Omental fat pad (tissue), 4 donors: ENCODE data around the gene ALX1. TPM values are rescaled to one million over a fixed set of nuclear protein-coding genes. Genes with fewer than 3 reads are reported as not detected.

Experiments used
- ATAC-seq: fragments of 150-250 bp; one replicate; pipeline ENCODE4 v1.9.1; 2016; ENCODE audit warnings: mild to moderate bottlenecking, moderate library complexity; ENCODE audit not compliant: low FRiP score
- DNase-seq: peaks from one replicate; pipeline ENCODE4 v3.0.0-alpha.2; 2019; ENCODE audit warnings: low spot score
- total RNA-seq, 4 donors: library from RNA; depleted of rRNA; stranded (reverse); fragments of >200 nt; gene quantifications; one replicate each; pipeline ENCODE4 v1.1.0, GENCODE V29; 2016
- TF ChIP-seq, protein P1 (sequence below), 3 donors: fragments of 450-650 bp; IDR thresholded peaks; one replicate each; pipeline ENCODE4 v1.5.1; 2016 to 2017; ENCODE audit warnings: antibody characterized with exemption in 3 of 3, mild to moderate bottlenecking in 3 of 3, moderate library complexity in 2 of 3

ALX1 gene
- total RNA-seq, result not detected

DNA sequence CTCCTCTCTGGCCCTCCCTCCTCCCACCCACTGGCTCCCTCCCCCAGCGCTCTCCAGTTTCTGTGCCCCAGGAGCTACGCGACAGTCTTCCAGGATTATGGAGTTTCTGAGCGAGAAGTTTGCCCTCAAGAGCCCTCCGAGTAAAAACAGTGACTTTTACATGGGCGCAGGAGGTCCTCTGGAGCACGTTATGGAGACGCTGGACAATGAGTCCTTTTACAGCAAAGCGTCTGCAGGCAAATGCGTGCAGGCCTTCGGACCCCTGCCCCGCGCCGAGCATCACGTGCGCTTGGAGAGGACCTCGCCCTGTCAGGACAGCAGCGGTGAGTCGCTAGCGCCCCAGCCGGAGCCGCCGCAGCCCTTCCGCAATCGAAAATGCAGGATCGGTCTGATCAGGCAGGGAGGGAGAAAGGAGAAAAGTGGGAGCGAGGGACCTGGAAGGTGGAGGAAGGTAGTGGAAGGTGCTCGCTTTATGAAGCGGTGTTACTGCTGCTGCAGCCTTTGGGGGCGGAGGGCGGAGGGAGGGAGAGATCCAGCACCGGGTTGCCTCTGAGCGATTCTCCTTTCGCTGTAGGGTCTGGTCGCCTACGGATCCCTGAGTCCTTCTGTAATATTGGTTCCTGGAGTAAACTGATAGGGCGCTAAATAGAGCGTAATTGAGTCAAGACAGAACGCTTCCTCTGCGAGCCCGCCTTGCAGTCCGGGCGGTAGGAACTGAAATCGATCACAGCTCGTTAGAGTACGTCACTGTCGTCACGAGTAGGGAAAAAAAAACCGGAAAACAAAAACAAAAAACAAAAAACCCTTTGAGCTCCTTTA lies at the start of gene ALX1:
Gene ALX1 (plus strand): TSS at position 56 of the 819 bp plus-strand sequence. CDS start 42 bp downstream, at position 98.
- DNase-seq, result no peak
- ATAC-seq, result no peak
- TF ChIP-seq, protein P1, sequence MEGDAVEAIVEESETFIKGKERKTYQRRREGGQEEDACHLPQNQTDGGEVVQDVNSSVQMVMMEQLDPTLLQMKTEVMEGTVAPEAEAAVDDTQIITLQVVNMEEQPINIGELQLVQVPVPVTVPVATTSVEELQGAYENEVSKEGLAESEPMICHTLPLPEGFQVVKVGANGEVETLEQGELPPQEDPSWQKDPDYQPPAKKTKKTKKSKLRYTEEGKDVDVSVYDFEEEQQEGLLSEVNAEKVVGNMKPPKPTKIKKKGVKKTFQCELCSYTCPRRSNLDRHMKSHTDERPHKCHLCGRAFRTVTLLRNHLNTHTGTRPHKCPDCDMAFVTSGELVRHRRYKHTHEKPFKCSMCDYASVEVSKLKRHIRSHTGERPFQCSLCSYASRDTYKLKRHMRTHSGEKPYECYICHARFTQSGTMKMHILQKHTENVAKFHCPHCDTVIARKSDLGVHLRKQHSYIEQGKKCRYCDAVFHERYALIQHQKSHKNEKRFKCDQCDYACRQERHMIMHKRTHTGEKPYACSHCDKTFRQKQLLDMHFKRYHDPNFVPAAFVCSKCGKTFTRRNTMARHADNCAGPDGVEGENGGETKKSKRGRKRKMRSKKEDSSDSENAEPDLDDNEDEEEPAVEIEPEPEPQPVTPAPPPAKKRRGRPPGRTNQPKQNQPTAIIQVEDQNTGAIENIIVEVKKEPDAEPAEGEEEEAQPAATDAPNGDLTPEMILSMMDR (IDR thresholded peaks at IDR 0.05), result no peak

- DNase-seq (no peak), ATAC-seq (no peak)
- TF ChIP-seq, protein P1 (IDR thresholded peaks at IDR 0.05), result no peak
Observed at GRCh38 chr12:85237327-85237726, 42.7 kb upstream of the ALX1 start.

- no peak for ATAC-seq
- TF ChIP-seq, protein P1 (IDR thresholded peaks at IDR 0.05), result no peak
- no peak for DNase-seq
Observed at GRCh38 chr12:85244561-85244960, 35.5 kb upstream of the ALX1 start.

DNA sequence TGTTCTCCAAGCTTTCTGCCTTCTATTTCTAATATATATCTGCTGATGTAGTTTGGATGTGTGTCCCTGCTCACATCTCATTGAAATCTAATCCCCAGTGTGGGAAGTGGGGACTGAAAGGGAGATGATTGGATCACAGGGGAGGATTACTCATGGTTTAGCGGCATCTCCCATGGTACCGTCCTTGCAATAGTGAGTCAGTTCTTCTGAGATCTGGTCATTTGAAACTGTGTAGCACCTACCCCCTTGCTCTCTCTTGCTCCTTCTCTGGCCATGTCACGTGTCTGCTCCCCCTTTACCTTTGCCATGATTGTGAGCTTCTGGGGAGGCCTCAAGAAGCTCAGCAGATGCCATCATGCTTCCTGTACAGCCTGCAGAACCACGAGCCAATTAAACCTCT lies 26.2 kb upstream of the ALX1 start:
- TF ChIP-seq, protein P1 (IDR thresholded peaks at IDR 0.05), result no peak
- no peak for ATAC-seq
- DNase-seq, result no peak

- TF ChIP-seq, protein P1 (IDR thresholded peaks at IDR 0.05), result no peak
- no peak for ATAC-seq
- DNase-seq, result no peak
Observed at GRCh38 chr12:85257671-85258070, 22.3 kb upstream of the ALX1 start.

DNA sequence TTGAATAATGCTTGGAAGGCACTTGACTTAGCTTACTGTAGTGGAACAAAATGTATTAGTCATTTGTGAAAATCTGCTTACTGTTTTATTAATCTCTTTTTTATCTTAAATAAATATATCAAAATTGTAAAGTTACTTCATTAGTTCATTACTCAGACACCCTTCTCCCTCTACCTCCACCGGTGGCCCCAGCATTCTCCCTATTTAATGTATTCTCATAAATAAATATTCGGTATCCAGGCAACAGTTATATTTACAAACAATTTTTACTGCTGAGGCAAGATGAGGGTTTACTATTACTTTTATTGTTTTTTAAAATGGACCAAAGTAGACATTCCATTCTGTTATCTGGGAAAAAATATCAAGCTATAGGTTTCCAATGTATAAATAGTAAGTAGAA lies 19.6 kb upstream of the ALX1 start:
- TF ChIP-seq, protein P1 (IDR thresholded peaks at IDR 0.05), result no peak
- DNase-seq (no peak), ATAC-seq (no peak)

DNA sequence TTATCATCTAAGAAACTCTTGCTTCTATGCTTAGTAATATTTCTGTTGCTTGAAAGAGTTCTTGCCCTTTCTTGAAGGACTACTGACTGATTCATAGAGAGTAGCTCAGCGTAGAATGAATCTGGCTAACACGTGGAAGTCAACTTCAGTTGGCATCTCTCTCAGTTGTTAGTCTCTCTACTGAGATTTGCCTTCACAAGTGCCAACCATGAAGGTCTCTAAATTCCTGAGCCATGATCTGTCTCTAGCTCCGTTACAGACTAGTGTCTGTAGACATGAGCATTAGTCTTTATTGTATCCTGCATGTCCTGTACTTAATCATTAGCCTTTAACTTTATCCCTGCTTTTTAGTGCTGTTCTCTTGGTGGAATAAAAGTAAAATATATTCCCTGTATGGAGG lies 19.1 kb upstream of the ALX1 start:
- TF ChIP-seq, protein P1 (IDR thresholded peaks at IDR 0.05), result no peak
- DNase-seq, result no peak
- no peak for ATAC-seq
